ENCODE measurements around the gene S100A3.

The S100A3 gene

DNA sequence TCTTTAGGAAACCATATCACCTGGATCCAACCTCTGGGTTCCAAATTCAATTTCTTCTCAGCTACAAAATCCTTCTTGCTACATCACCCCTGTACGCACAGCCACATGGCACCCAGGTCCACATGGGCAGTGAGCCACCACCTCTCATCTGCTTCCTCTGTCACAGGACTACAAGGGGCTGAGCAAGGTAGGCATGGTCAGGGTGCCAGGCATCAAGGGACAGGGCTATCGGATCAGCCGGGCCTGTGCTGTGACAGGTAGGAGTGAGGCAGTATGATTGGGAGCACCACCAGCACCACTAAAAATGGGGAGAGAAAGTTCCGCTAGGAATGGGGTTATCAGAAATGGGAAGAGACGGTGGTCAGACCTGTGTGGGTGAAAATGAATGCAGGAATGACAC is 42.7 kb downstream of the S100A3 start:
- Histone ChIP-seq H3K27me3 (ENCODE audit: insufficient read depth, low read length) (no peaks in the 10 kb centered on the region), H3K36me3 (ENCODE audit: insufficient read depth, low read length) (no peaks in the 10 kb centered on the region), H3F3A (ENCODE audit: insufficient read depth, low read length) (no peaks in the 10 kb centered on the region), H3K4me1 (ENCODE audit: insufficient read depth, low read length, severe bottlenecking) (peaks cover 3% of the 10 kb centered on the region), H3K9ac (ENCODE audit: low read length) (no peak overlapping the region), H3K9me2 (ENCODE audit: low read depth, low read length) (no peaks in the 10 kb centered on the region), H3K27ac (ENCODE audit: low read depth, low read length, poor library complexity, severe bottlenecking) (no peak overlapping the region), H2AFZ (ENCODE audit: low read length) (no peak overlapping the region), H3K9me3 (ENCODE audit: low read length) (no peaks in the 10 kb centered on the region), H3K4me3 (ENCODE audit: low read depth, low read length, poor library complexity, severe bottlenecking) (no peak overlapping the region), H3K79me2 (ENCODE audit: insufficient read depth, low read length) (no peaks in the 10 kb centered on the region), H4K20me1 (ENCODE audit: insufficient read depth, low read length) (no peaks in the 10 kb centered on the region), H3K4me2 (ENCODE audit: low read length) (no peak overlapping the region)
- TF ChIP-seq EZH2 (IDR thresholded peaks at IDR 0.05; ENCODE audit: borderline replicate concordance, low read length): no peak
- no peak for TF ChIP-seq CTCF (IDR thresholded peaks at IDR 0.05; ENCODE audit: low read length)

- H3K27ac ChIP-seq (ENCODE audit: low read depth, low read length, poor library complexity, severe bottlenecking): no peak overlapping the region
- TF ChIP-seq CTCF (IDR thresholded peaks at IDR 0.05; ENCODE audit: low read length): no peak
- H3K27me3 ChIP-seq (ENCODE audit: insufficient read depth, low read length): no peaks in the 10 kb centered on the region
- no peaks in the 10 kb centered on the region for H3K9me3 ChIP-seq (ENCODE audit: low read length)
- H3K4me2 ChIP-seq (ENCODE audit: low read length): no peak overlapping the region
- no peaks in the 10 kb centered on the region for H3K4me1 ChIP-seq (ENCODE audit: insufficient read depth, low read length, severe bottlenecking)
- no peaks in the 10 kb centered on the region for H3K79me2 ChIP-seq (ENCODE audit: insufficient read depth, low read length)
- no peak overlapping the region for H3K9ac ChIP-seq (ENCODE audit: low read length)
- H3F3A ChIP-seq (ENCODE audit: insufficient read depth, low read length): no peaks in the 10 kb centered on the region
- no peak overlapping the region for H3K4me3 ChIP-seq (ENCODE audit: low read depth, low read length, poor library complexity, severe bottlenecking)
- no peaks in the 10 kb centered on the region for H4K20me1 ChIP-seq (ENCODE audit: insufficient read depth, low read length)
- H2AFZ ChIP-seq (ENCODE audit: low read length): no peak overlapping the region
- no peaks in the 10 kb centered on the region for H3K9me2 ChIP-seq (ENCODE audit: low read depth, low read length)
- H3K36me3 ChIP-seq (ENCODE audit: insufficient read depth, low read length): no peaks in the 10 kb centered on the region
Observed at GRCh38 chr1:153505576-153505975, 43.5 kb downstream of the S100A3 start.

DNA sequence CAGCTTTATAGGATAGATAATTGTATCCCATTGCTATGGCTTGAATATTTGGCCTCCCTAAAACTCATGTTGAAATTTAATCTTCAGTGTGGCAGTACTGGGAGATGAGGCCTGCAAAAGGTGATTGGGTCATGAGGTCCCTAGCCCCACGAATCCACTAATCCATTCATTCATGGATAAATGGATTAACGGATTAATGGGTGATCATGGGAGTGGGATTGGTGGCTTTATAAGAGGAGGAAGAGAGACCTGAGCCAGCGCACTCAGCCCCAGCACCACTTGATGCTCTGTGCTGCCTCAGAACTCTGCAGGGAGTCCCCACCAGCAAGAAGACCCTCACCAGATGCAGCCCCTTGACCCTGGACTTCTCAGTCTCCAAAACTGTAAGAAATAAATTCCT is 45.3 kb downstream of the S100A3 start:
- Histone ChIP-seq H3K36me3 (ENCODE audit: insufficient read depth, low read length) (no peaks in the 10 kb centered on the region), H3K79me2 (ENCODE audit: insufficient read depth, low read length) (no peaks in the 10 kb centered on the region), H3K9ac (ENCODE audit: low read length) (no peak overlapping the region), H2AFZ (ENCODE audit: low read length) (no peak overlapping the region), H3K27me3 (ENCODE audit: insufficient read depth, low read length) (no peaks in the 10 kb centered on the region), H3F3A (ENCODE audit: insufficient read depth, low read length) (no peaks in the 10 kb centered on the region), H3K9me3 (ENCODE audit: low read length) (no peaks in the 10 kb centered on the region), H3K27ac (ENCODE audit: low read depth, low read length, poor library complexity, severe bottlenecking) (no peak overlapping the region), H3K4me1 (ENCODE audit: insufficient read depth, low read length, severe bottlenecking) (no peaks in the 10 kb centered on the region), H3K4me2 (ENCODE audit: low read length) (no peak overlapping the region), H4K20me1 (ENCODE audit: insufficient read depth, low read length) (no peaks in the 10 kb centered on the region), H3K9me2 (ENCODE audit: low read depth, low read length) (no peaks in the 10 kb centered on the region), H3K4me3 (ENCODE audit: low read depth, low read length, poor library complexity, severe bottlenecking) (no peak overlapping the region)
- TF ChIP-seq EZH2 (IDR thresholded peaks at IDR 0.05; ENCODE audit: borderline replicate concordance, low read length): no peak
- TF ChIP-seq CTCF (IDR thresholded peaks at IDR 0.05; ENCODE audit: low read length): no peak
